ENCODE data around the gene JDP2.

DNA sequence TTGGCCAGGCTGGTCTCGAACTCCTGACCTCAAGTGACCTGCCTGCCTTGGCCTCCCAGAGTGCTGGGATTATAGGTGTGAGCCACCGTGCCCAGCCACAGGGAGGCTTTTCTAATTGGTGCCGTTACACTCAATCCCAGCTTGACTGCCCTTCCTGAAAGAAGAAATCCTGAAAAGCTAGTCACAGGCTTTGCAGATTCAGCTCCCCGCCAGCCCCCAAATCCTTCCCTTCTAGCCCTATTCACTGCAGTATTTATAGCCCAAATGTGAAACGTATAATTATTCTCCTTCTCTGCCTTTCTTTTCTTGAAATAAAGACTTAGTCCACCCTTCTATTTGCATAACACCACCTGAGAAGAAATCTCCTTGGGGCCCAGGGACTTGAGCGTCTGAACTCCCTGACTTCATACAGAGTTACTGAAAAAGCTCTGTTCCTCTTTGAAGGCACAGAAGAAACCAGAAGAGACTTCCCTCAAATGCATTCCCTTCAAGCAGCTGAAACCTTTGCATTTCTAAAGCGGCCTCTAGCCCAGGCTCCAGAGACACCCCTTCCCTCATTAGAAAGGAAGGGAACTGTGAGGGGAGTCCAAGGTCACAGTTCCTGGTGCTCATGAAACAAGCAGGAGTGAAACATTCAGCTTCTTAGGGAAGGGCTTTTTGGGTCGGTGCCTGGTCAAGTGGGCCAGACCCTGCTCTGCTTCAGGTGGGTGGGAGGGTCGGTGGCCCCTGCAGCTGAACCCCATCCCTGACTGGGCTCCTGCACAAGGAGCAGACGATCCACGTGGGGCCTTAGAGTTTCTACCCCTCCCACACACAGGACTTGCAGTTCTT, 52.2 kb downstream of the JDP2 start:
- TF ChIP-seq MXI1 (IDR thresholded peaks at IDR 0.05; ENCODE audit: low read depth, low read length) (no peak), POLR2AphosphoS5 (IDR thresholded peaks at IDR 0.05; ENCODE audit: low read depth, low read length) (no peak), NFIC (IDR thresholded peaks at IDR 0.05; ENCODE audit: borderline replicate concordance) (no peak), TAF1 (IDR thresholded peaks at IDR 0.05; ENCODE audit: borderline replicate concordance, low read depth, low read length) (no peak), RAD21 (IDR thresholded peaks at IDR 0.05; ENCODE audit: low read length) (no peak), EP300 (IDR thresholded peaks at IDR 0.05; ENCODE audit: borderline replicate concordance in 1 of 2, low read depth in 1 of 2, low read length in 1 of 2) (no peak), EZH2phosphoT487 (IDR thresholded peaks at IDR 0.05; ENCODE audit: borderline replicate concordance, low read depth) (no peak), FOXM1 (IDR thresholded peaks at IDR 0.05; ENCODE audit: low read depth) (no peak), MEF2A (IDR thresholded peaks at IDR 0.05; ENCODE audit: borderline replicate concordance, low read depth) (no peak), SMC3 (IDR thresholded peaks at IDR 0.05; ENCODE audit: low read depth, low read length) (no peak)
- TF ChIP-seq, protein P1, sequence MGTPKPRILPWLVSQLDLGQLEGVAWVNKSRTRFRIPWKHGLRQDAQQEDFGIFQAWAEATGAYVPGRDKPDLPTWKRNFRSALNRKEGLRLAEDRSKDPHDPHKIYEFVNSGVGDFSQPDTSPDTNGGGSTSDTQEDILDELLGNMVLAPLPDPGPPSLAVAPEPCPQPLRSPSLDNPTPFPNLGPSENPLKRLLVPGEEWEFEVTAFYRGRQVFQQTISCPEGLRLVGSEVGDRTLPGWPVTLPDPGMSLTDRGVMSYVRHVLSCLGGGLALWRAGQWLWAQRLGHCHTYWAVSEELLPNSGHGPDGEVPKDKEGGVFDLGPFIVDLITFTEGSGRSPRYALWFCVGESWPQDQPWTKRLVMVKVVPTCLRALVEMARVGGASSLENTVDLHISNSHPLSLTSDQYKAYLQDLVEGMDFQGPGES (IDR thresholded peaks at IDR 0.05; ENCODE audit: low read depth, low read length), result no peak
- TF ChIP-seq, protein P2, sequence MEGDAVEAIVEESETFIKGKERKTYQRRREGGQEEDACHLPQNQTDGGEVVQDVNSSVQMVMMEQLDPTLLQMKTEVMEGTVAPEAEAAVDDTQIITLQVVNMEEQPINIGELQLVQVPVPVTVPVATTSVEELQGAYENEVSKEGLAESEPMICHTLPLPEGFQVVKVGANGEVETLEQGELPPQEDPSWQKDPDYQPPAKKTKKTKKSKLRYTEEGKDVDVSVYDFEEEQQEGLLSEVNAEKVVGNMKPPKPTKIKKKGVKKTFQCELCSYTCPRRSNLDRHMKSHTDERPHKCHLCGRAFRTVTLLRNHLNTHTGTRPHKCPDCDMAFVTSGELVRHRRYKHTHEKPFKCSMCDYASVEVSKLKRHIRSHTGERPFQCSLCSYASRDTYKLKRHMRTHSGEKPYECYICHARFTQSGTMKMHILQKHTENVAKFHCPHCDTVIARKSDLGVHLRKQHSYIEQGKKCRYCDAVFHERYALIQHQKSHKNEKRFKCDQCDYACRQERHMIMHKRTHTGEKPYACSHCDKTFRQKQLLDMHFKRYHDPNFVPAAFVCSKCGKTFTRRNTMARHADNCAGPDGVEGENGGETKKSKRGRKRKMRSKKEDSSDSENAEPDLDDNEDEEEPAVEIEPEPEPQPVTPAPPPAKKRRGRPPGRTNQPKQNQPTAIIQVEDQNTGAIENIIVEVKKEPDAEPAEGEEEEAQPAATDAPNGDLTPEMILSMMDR (IDR thresholded peaks at IDR 0.05), result no peak
- TF ChIP-seq, protein P3, sequence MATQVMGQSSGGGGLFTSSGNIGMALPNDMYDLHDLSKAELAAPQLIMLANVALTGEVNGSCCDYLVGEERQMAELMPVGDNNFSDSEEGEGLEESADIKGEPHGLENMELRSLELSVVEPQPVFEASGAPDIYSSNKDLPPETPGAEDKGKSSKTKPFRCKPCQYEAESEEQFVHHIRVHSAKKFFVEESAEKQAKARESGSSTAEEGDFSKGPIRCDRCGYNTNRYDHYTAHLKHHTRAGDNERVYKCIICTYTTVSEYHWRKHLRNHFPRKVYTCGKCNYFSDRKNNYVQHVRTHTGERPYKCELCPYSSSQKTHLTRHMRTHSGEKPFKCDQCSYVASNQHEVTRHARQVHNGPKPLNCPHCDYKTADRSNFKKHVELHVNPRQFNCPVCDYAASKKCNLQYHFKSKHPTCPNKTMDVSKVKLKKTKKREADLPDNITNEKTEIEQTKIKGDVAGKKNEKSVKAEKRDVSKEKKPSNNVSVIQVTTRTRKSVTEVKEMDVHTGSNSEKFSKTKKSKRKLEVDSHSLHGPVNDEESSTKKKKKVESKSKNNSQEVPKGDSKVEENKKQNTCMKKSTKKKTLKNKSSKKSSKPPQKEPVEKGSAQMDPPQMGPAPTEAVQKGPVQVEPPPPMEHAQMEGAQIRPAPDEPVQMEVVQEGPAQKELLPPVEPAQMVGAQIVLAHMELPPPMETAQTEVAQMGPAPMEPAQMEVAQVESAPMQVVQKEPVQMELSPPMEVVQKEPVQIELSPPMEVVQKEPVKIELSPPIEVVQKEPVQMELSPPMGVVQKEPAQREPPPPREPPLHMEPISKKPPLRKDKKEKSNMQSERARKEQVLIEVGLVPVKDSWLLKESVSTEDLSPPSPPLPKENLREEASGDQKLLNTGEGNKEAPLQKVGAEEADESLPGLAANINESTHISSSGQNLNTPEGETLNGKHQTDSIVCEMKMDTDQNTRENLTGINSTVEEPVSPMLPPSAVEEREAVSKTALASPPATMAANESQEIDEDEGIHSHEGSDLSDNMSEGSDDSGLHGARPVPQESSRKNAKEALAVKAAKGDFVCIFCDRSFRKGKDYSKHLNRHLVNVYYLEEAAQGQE (IDR thresholded peaks at IDR 0.05; ENCODE audit: low read depth, low read length), result no peak
- TF ChIP-seq, protein P4, sequence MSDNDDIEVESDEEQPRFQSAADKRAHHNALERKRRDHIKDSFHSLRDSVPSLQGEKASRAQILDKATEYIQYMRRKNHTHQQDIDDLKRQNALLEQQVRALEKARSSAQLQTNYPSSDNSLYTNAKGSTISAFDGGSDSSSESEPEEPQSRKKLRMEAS (IDR thresholded peaks at IDR 0.05; ENCODE audit: low read depth), result no peak

All from SK-N-SH (cell line).